WTC11 (cell line): ENCODE data around the gene IL17RE. TPM values are rescaled to one million over a fixed set of nuclear protein-coding genes. Genes with fewer than 3 reads are reported as not detected.

Source experiments
- ATAC-seq: fragments of 200-7000 bp; cut with Tn5 transposase; 2 replicates; pipeline ENCODE4 v1.10.0; 2021; ENCODE audit warnings: mild to moderate bottlenecking, moderate library complexity
- CTCF ChIA-PET: fragments of 300-600 bp; sonication (Branson Sonifier 250); formaldehyde crosslinking; loops from one replicate; lab custom pipeline; 2021; ENCODE audit warnings: antibody characterized with exemption; lab: Charles Lee
- POLR2A ChIA-PET: fragments of 350-600 bp; sonication (Branson Sonifier 250); formaldehyde crosslinking; loops from one replicate; lab custom pipeline; 2021; ENCODE audit warnings: antibody characterized with exemption; lab: Charles Lee
- DNase-seq: peaks from one replicate; pipeline ENCODE4 v3.0.0; 2021; ENCODE audit warnings: low spot score
- H3K27ac Mint-ChIP-seq: 2 replicates; pipeline ENCODE4 v1.8.0; 2021; ENCODE audit warnings: mixed read lengths
- H3K27me3 Mint-ChIP-seq: 2 replicates; pipeline ENCODE4 v1.8.0; 2021; ENCODE audit warnings: low read depth, mild to moderate bottlenecking, moderate library complexity, mixed read lengths
- H3K36me3 Mint-ChIP-seq: 2 replicates; pipeline ENCODE4 v1.8.0; 2021; ENCODE audit warnings: mixed read lengths
- H3K4me1 Mint-ChIP-seq: 2 replicates; pipeline ENCODE4 v1.8.0; 2022; ENCODE audit warnings: mixed read lengths
- H3K4me3 Mint-ChIP-seq: 2 replicates; pipeline ENCODE4 v1.8.0; 2021; ENCODE audit warnings: mild to moderate bottlenecking, moderate library complexity, mixed read lengths
- H3K9me3 Mint-ChIP-seq: 2 replicates; pipeline ENCODE4 v1.8.0; 2021; ENCODE audit warnings: mixed read lengths
- CREM ChIP-seq: sonication (generic); formaldehyde crosslinking; IDR thresholded peaks from 2 replicates; pipeline ENCODE4 v1.8.1; 2022; ENCODE audit warnings: mild to moderate bottlenecking, missing genetic modification reagents, moderate library complexity
- FOXK1 ChIP-seq: sonication (generic); formaldehyde crosslinking; IDR thresholded peaks from 2 replicates; pipeline ENCODE4 v1.8.0; 2022; ENCODE audit warnings: mild to moderate bottlenecking, moderate library complexity, missing genetic modification reagents
- MYBL2 ChIP-seq: sonication (generic); formaldehyde crosslinking; IDR thresholded peaks from 2 replicates; pipeline ENCODE4 v1.8.1; 2023; ENCODE audit warnings: mild to moderate bottlenecking, moderate library complexity, missing genetic modification reagents
- NFE2L1 ChIP-seq: sonication (generic); formaldehyde crosslinking; IDR thresholded peaks from 2 replicates; pipeline ENCODE4 v1.8.1; 2023; ENCODE audit warnings: missing genetic modification reagents
- OVOL2 ChIP-seq: fragments of 250-450 bp; sonication (Bioruptor Pico); IDR thresholded peaks from 2 replicates; pipeline ENCODE4 v1.9.0; 2021; ENCODE audit warnings: mild to moderate bottlenecking, borderline replicate concordance
- SOX15 ChIP-seq: fragments of 250-450 bp; sonication (Bioruptor Pico); IDR thresholded peaks from 2 replicates; pipeline ENCODE4 v1.9.0; 2021; ENCODE audit warnings: mild to moderate bottlenecking
- SP1 ChIP-seq: sonication (generic); formaldehyde crosslinking; conservative IDR thresholded peaks from 2 replicates; pipeline ENCODE4 v1.8.1; 2022; ENCODE audit warnings: missing genetic modification reagents
- TCF7 ChIP-seq: sonication (generic); formaldehyde crosslinking; IDR thresholded peaks from 2 replicates; pipeline ENCODE4 v1.8.0; 2022; ENCODE audit warnings: mild to moderate bottlenecking, low read depth, missing genetic modification reagents, moderate library complexity
- TEAD1 ChIP-seq: sonication (generic); formaldehyde crosslinking; IDR thresholded peaks from 2 replicates; pipeline ENCODE4 v1.8.0; 2022; ENCODE audit warnings: mild to moderate bottlenecking, missing genetic modification reagents
- ZBTB21 ChIP-seq: sonication (generic); formaldehyde crosslinking; IDR thresholded peaks from 2 replicates; pipeline ENCODE4 v1.8.1; 2023; ENCODE audit warnings: mild to moderate bottlenecking, missing genetic modification reagents, borderline replicate concordance
- ZNF121 ChIP-seq: sonication (generic); formaldehyde crosslinking; IDR thresholded peaks from 2 replicates; pipeline ENCODE4 v1.8.0; 2023; ENCODE audit warnings: missing genetic modification reagents
- total RNA-seq: library from RNA; stranded (reverse); gene quantifications from 3 replicates; pipeline ENCODE4 v1.2.3, GENCODE V29; 2021
- TF ChIP-seq, protein P1 (sequence below): sonication (generic); formaldehyde crosslinking; IDR thresholded peaks from 2 replicates; pipeline ENCODE4 v1.8.1; 2023; ENCODE audit warnings: mild to moderate bottlenecking, missing genetic modification reagents, moderate library complexity
- TF ChIP-seq, protein P2 (sequence below): sonication (generic); formaldehyde crosslinking; IDR thresholded peaks from 2 replicates; pipeline ENCODE4 v1.8.0; 2022; ENCODE audit warnings: mild to moderate bottlenecking, missing genetic modification reagents
- TF ChIP-seq, protein P3 (sequence below): fragments of 250-450 bp; sonication (Bioruptor Pico); IDR thresholded peaks from 2 replicates; pipeline ENCODE4 v2.1.2; 2022; ENCODE audit warnings: mild to moderate bottlenecking, moderate library complexity
- TF ChIP-seq, protein P4 (sequence below): fragments of 200-600 bp; IDR thresholded peaks from 2 replicates; pipeline ENCODE4 v1.8.0; 2022; ENCODE audit warnings: antibody characterized with exemption
- TF ChIP-seq, protein P5 (sequence below): sonication (generic); formaldehyde crosslinking; IDR thresholded peaks from 2 replicates; pipeline ENCODE4 v1.8.0; 2023; ENCODE audit warnings: mild to moderate bottlenecking, missing genetic modification reagents
- TF ChIP-seq, protein P6 (sequence below): sonication (generic); formaldehyde crosslinking; IDR thresholded peaks from 2 replicates; pipeline ENCODE4 v1.8.0; 2022; ENCODE audit warnings: mild to moderate bottlenecking, missing genetic modification reagents

The IL17RE gene
- total RNA-seq, 1 experiment from 2014 or later = 4.2 TPM

DNA sequence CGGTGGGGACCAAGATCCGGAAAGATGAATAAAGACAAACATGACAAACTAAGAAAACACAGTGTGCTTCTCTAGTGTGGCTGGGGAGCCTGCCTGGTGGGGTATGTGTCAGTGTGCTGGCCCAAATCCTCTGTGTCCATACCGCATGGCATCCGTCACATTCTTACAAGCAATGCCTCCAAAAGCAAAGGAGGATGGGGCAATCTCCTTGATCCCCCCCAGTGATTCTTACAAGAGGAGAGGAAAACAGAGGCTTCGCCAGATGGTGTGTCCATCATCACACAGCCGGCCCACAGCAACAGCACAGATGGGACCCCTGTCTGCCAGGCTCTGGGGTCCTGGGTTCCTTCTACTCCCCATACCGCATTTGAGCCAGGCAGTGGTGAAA, 13.7 kb downstream of the IL17RE start:
- DNase-seq (no peak), ATAC-seq (no peak)
- TF ChIP-seq TCF7 (CRISPR knock-in tag) (no peak), ZNF121 (no peak), SP1 (no peak), CREM (CRISPR knock-in tag) (no peak), TEAD1 (no peak), NFE2L1 (CRISPR knock-in tag) (no peak), SOX15 (CRISPR knock-in tag) (no peak), MYBL2 (no peak)
- TF ChIP-seq, protein P1, sequence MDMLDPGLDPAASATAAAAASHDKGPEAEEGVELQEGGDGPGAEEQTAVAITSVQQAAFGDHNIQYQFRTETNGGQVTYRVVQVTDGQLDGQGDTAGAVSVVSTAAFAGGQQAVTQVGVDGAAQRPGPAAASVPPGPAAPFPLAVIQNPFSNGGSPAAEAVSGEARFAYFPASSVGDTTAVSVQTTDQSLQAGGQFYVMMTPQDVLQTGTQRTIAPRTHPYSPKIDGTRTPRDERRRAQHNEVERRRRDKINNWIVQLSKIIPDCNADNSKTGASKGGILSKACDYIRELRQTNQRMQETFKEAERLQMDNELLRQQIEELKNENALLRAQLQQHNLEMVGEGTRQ (CRISPR knock-in tag) = no peak
- TF ChIP-seq, protein P2, sequence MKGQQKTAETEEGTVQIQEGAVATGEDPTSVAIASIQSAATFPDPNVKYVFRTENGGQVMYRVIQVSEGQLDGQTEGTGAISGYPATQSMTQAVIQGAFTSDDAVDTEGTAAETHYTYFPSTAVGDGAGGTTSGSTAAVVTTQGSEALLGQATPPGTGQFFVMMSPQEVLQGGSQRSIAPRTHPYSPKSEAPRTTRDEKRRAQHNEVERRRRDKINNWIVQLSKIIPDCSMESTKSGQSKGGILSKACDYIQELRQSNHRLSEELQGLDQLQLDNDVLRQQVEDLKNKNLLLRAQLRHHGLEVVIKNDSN = no peak
- TF ChIP-seq, protein P3, sequence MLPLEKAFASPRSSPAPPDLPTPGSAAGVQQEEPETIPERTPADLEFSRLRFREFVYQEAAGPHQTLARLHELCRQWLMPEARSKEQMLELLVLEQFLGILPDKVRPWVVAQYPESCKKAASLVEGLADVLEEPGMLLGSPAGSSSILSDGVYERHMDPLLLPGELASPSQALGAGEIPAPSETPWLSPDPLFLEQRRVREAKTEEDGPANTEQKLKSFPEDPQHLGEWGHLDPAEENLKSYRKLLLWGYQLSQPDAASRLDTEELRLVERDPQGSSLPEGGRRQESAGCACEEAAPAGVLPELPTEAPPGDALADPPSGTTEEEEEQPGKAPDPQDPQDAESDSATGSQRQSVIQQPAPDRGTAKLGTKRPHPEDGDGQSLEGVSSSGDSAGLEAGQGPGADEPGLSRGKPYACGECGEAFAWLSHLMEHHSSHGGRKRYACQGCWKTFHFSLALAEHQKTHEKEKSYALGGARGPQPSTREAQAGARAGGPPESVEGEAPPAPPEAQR = no peak
- no peak overlapping the region for H3K27ac Mint-ChIP-seq
- ChIA-PET POLR2A (interaction anchor here (1.1 to 3.0 kb wide), 5 partner anchors 14 to 332 kb away, joined by 3 to 16 read pairs (median 5); partner anchors contain the start of genes ARPC4, CRELD1, IL17RE and TATDN2), CTCF (interaction anchor here (0.9 to 2.5 kb wide), 9 partner anchors 9 to 72 kb away, joined by 3 to 17 read pairs (median 4); partner anchors contain the start of genes CRELD1, PRRT3 and RPUSD3)
- H3K4me3 Mint-ChIP-seq = peak overlapping the region; percentile 73
- no peaks in the 10 kb centered on the region for H3K36me3 Mint-ChIP-seq
- H3K9me3 Mint-ChIP-seq = no peaks in the 10 kb centered on the region
- 0 out of 2 replicates have a peak, but pooled peaks cover 3% of the 10 kb centered on the region for H3K27me3 Mint-ChIP-seq
- H3K4me1 Mint-ChIP-seq = peaks cover 18% of the 10 kb centered on the region

DNA sequence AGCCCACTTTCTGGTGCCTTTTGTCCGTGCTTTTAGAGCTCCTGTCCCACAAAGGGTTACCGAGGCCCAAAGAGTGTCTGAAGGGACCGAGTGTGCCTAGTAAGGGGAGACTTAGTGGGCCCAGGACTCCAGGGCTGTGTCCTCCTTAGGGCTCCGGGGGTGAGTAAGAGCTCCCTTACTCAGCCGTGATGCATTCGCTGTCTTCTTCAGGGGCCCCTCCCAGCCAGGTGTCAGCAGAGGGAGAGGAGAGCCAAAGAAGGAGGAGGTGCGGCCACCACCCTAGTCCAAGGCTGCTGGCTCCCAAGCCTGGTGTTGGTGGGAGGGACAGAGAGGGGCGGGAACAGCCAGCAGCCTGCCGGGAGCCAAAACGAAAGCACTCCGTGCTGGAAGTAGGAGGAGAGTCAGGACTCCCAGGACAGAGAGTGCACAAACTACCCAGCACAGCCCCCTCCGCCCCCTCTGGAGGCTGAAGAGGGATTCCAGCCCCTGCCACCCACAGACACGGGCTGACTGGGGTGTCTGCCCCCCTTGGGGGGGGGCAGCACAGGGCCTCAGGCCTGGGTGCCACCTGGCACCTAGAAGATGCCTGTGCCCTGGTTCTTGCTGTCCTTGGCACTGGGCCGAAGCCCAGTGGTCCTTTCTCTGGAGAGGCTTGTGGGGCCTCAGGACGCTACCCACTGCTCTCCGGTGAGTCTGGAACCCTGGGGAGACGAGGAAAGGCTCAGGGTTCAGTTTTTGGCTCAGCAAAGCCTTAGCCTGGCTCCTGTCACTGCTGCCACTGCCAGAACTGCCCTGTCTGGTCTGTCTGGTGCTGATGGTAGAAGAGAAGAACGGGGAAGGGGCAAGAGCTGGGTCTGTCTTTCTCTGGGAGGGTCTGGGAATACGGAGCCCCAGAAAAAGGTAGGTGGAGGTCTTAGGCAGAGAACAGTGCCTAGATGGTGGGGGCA, 14.4 kb downstream of the IL17RE start, which contains the start of gene IL17RC:
Gene IL17RC (plus strand): TSS at position 365 of the 947 bp plus-strand sequence. CDS start 218 bp downstream, at position 583.
- H3K36me3 Mint-ChIP-seq = no peaks in the 10 kb centered on the region
- 0 out of 2 replicates have a peak, but pooled peaks cover 3% of the 10 kb centered on the region for H3K27me3 Mint-ChIP-seq
- peaks cover 18% of the 10 kb centered on the region for H3K4me1 Mint-ChIP-seq
- ChIA-PET CTCF (interaction anchor here (0.6 to 2.5 kb wide), 10 partner anchors 8 to 73 kb away, joined by 3 to 17 read pairs (median 4); partner anchors contain the start of genes CRELD1, PRRT3 and RPUSD3), POLR2A (interaction anchor here (1.1 to 3.0 kb wide), 5 partner anchors 14 to 331 kb away, joined by 3 to 16 read pairs (median 5); partner anchors contain the start of genes ARPC4, CRELD1, IL17RE and TATDN2)
- TF ChIP-seq, protein P4, sequence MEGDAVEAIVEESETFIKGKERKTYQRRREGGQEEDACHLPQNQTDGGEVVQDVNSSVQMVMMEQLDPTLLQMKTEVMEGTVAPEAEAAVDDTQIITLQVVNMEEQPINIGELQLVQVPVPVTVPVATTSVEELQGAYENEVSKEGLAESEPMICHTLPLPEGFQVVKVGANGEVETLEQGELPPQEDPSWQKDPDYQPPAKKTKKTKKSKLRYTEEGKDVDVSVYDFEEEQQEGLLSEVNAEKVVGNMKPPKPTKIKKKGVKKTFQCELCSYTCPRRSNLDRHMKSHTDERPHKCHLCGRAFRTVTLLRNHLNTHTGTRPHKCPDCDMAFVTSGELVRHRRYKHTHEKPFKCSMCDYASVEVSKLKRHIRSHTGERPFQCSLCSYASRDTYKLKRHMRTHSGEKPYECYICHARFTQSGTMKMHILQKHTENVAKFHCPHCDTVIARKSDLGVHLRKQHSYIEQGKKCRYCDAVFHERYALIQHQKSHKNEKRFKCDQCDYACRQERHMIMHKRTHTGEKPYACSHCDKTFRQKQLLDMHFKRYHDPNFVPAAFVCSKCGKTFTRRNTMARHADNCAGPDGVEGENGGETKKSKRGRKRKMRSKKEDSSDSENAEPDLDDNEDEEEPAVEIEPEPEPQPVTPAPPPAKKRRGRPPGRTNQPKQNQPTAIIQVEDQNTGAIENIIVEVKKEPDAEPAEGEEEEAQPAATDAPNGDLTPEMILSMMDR = no peak
- TF ChIP-seq OVOL2 = no peak
- TF ChIP-seq SP1 = 0 out of 2 replicates have a peak, but pooled peaks have one; percentile 33
- TF ChIP-seq, protein P5, sequence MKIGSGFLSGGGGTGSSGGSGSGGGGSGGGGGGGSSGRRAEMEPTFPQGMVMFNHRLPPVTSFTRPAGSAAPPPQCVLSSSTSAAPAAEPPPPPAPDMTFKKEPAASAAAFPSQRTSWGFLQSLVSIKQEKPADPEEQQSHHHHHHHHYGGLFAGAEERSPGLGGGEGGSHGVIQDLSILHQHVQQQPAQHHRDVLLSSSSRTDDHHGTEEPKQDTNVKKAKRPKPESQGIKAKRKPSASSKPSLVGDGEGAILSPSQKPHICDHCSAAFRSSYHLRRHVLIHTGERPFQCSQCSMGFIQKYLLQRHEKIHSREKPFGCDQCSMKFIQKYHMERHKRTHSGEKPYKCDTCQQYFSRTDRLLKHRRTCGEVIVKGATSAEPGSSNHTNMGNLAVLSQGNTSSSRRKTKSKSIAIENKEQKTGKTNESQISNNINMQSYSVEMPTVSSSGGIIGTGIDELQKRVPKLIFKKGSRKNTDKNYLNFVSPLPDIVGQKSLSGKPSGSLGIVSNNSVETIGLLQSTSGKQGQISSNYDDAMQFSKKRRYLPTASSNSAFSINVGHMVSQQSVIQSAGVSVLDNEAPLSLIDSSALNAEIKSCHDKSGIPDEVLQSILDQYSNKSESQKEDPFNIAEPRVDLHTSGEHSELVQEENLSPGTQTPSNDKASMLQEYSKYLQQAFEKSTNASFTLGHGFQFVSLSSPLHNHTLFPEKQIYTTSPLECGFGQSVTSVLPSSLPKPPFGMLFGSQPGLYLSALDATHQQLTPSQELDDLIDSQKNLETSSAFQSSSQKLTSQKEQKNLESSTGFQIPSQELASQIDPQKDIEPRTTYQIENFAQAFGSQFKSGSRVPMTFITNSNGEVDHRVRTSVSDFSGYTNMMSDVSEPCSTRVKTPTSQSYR = no peak
- 0 out of 2 replicates have a peak, but pooled peaks have one; percentile 12 for TF ChIP-seq FOXK1
- peak; percentile 33; the same call in 1 of the 2 replicates for TF ChIP-seq MYBL2
- TF ChIP-seq ZBTB21 (CRISPR knock-in tag) = no peak
- TF ChIP-seq, protein P6, sequence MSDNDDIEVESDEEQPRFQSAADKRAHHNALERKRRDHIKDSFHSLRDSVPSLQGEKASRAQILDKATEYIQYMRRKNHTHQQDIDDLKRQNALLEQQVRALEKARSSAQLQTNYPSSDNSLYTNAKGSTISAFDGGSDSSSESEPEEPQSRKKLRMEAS (CRISPR knock-in tag) = peak; percentile 3; the same call in 1 of the 2 replicates
- H3K4me3 Mint-ChIP-seq = peak within 1 kb of the TSS; percentile 73
- peak within 1 kb of the TSS; percentile 83 for H3K27ac Mint-ChIP-seq
- ATAC-seq = peak; percentile 87
- H3K9me3 Mint-ChIP-seq = no peaks in the 10 kb centered on the region
- DNase-seq = peak; percentile 84
